Endothelial cell of umbilical vein (primary cell): ENCODE measurements around the gene PSMC3.

Experiments
- EZH2 ChIP-seq: IDR thresholded peaks from 2 replicates; pipeline ENCODE4 v1.6.1; 2012; ENCODE audit warnings: borderline replicate concordance, low read depth, mild to moderate bottlenecking, moderate library complexity, low read length, inconsistent platforms; ENCODE audit not compliant: severe bottlenecking
- FOS ChIP-seq: IDR thresholded peaks from 2 replicates; pipeline ENCODE4 v1.6.1; 2011; ENCODE audit warnings: mild to moderate bottlenecking, low read length, moderate library complexity, borderline replicate concordance; ENCODE audit not compliant: insufficient read depth
- GATA2 ChIP-seq: IDR thresholded peaks from 2 replicates; pipeline ENCODE4 v1.7.0; 2011; ENCODE audit warnings: low read depth, mild to moderate bottlenecking, moderate library complexity, mixed read lengths, low read length; ENCODE audit not compliant: insufficient read length, insufficient read depth
- JUN ChIP-seq: IDR thresholded peaks from 2 replicates; pipeline ENCODE4 v1.6.1; 2011; ENCODE audit warnings: borderline replicate concordance, low read depth; ENCODE audit not compliant: insufficient read length, insufficient read depth
- POLR2A ChIP-seq: IDR thresholded peaks from 2 replicates; pipeline ENCODE4 v1.6.1; 2012; ENCODE audit warnings: low read depth, mild to moderate bottlenecking, control low read depth, low read length
- POLR2AphosphoS5 ChIP-seq: IDR thresholded peaks from 2 replicates; pipeline ENCODE4 v1.6.1; 2012; ENCODE audit warnings: low read depth, mild to moderate bottlenecking, control low read depth, low read length, moderate library complexity; ENCODE audit not compliant: insufficient read depth
- TF ChIP-seq, protein P1 (sequence below), 2 donors: IDR thresholded peaks; 1 replicate in 1 of 2; 2 replicates in 1 of 2; pipeline ENCODE4 v1.5.1; 2011; ENCODE audit warnings: low read length in 2 of 2, mild to moderate bottlenecking in 2 of 2, moderate library complexity in 2 of 2, control low read depth in 1 of 2, inconsistent platforms in 1 of 2, low read depth in 1 of 2; ENCODE audit not compliant: insufficient read depth in 1 of 2; ENCODE audit errors: extremely low read depth in 1 of 2
- TF ChIP-seq, protein P2 (sequence below): IDR thresholded peaks from 2 replicates; pipeline ENCODE4 v1.6.1; 2011; ENCODE audit not compliant: insufficient read depth, insufficient read length

DNA sequence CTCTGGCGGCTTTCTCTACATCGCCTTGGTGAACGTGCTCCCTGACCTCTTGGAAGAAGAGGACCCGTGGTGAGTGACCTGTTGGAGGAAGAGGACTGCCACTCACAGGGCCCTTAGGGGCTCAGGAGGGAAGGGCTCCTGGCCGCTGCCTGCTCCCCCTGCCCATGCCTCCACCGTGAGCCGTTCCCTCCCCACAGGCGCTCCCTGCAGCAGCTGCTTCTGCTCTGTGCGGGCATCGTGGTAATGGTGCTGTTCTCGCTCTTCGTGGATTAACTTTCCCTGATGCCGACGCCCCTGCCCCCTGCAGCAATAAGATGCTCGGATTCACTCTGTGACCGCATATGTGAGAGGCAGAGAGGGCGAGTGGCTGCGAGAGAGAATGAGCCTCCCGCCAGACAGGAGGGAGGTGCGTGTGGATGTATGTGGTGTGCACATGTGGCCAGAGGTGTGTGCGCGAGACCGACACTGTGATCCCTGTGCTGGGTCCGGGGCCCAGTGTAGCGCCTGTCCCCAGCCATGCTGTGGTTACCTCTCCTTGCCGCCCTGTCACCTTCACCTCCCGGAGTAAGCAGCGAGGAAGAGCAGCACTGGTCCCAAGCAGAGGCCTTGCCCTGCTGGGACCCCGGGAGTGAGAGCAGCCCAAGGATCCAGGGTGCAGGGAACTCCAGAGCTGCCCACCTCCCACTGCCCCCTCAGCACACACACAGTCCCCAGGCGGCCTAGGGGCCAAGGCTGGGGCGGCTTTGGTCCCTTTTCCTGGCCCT, 11.0 kb downstream of the PSMC3 start:
- TF ChIP-seq, protein P1, sequence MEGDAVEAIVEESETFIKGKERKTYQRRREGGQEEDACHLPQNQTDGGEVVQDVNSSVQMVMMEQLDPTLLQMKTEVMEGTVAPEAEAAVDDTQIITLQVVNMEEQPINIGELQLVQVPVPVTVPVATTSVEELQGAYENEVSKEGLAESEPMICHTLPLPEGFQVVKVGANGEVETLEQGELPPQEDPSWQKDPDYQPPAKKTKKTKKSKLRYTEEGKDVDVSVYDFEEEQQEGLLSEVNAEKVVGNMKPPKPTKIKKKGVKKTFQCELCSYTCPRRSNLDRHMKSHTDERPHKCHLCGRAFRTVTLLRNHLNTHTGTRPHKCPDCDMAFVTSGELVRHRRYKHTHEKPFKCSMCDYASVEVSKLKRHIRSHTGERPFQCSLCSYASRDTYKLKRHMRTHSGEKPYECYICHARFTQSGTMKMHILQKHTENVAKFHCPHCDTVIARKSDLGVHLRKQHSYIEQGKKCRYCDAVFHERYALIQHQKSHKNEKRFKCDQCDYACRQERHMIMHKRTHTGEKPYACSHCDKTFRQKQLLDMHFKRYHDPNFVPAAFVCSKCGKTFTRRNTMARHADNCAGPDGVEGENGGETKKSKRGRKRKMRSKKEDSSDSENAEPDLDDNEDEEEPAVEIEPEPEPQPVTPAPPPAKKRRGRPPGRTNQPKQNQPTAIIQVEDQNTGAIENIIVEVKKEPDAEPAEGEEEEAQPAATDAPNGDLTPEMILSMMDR (IDR thresholded peaks at IDR 0.05; ENCODE audit: extremely low read depth in 1 of 2, insufficient read depth in 1 of 2, low read depth in 1 of 2, low read length in 2 of 2) = no peak
- TF ChIP-seq EZH2 (no peak), POLR2A (no peak), FOS (no peak), POLR2AphosphoS5 (no peak), GATA2 (no peak), JUN (no peak)
- TF ChIP-seq, protein P2, sequence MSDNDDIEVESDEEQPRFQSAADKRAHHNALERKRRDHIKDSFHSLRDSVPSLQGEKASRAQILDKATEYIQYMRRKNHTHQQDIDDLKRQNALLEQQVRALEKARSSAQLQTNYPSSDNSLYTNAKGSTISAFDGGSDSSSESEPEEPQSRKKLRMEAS = no peak
